ENCODE results near the gene AAMP. TPM values are rescaled to one million over a fixed set of nuclear protein-coding genes. Genes with fewer than 3 reads are reported as not detected.
A peak's percentile ranks its signal among the peaks of the same experiment; 100 is the strongest.

AAMP gene
- total and polyA plus RNA-seq, 12 donors, result 54.8 to 314 (median 110) TPM

DNA sequence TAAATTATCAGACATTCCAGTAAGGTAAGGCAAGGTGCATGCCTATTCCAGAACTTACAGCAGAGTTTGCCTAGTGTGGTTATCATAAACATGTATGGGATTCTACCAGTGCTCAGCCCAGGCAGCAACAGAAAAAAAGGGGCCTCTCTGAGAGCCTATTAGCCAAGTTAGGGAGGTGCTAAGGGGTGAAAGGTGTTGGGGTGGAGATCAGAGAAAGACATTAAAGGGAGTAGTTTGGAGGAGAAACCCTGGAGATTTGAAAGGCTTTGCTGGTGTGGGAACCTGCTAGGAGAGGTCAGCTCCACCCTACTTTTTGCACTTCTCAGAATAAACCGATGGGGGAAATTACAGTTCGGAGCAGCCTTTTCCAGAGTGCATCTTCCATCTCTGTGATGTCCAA is 50.0 kb downstream of the AAMP start:
- H3K27ac ChIP-seq, result no peak overlapping the region
- whole genome bisulfite sequencing, 4 donors, result 55 to 64% (median 62%) methylated on average over 2 of the region's 2 CpGs
- H3K36me3 ChIP-seq (replicated peaks in 1 of 2), result no peaks in the 10 kb centered on the region
- no peaks in the 10 kb centered on the region for H3K27me3 ChIP-seq
- TF ChIP-seq POLR2A (IDR thresholded peaks at IDR 0.05), result no peak
- TF ChIP-seq, protein P1, sequence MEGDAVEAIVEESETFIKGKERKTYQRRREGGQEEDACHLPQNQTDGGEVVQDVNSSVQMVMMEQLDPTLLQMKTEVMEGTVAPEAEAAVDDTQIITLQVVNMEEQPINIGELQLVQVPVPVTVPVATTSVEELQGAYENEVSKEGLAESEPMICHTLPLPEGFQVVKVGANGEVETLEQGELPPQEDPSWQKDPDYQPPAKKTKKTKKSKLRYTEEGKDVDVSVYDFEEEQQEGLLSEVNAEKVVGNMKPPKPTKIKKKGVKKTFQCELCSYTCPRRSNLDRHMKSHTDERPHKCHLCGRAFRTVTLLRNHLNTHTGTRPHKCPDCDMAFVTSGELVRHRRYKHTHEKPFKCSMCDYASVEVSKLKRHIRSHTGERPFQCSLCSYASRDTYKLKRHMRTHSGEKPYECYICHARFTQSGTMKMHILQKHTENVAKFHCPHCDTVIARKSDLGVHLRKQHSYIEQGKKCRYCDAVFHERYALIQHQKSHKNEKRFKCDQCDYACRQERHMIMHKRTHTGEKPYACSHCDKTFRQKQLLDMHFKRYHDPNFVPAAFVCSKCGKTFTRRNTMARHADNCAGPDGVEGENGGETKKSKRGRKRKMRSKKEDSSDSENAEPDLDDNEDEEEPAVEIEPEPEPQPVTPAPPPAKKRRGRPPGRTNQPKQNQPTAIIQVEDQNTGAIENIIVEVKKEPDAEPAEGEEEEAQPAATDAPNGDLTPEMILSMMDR (IDR thresholded peaks at IDR 0.05), result no peak
- intact Hi-C loops (cut with DNase I), result no loop called here
- H3K4me3 ChIP-seq, result no peak overlapping the region
- H3K9me3 ChIP-seq (replicated peaks in 1 of 3), result no peaks in the 10 kb centered on the region
- no peak for DNase-seq
- H3K4me1 ChIP-seq (replicated peaks in 1 of 2), result peaks cover 21 to 68% of the 10 kb centered on the region in 2 donors

DNA sequence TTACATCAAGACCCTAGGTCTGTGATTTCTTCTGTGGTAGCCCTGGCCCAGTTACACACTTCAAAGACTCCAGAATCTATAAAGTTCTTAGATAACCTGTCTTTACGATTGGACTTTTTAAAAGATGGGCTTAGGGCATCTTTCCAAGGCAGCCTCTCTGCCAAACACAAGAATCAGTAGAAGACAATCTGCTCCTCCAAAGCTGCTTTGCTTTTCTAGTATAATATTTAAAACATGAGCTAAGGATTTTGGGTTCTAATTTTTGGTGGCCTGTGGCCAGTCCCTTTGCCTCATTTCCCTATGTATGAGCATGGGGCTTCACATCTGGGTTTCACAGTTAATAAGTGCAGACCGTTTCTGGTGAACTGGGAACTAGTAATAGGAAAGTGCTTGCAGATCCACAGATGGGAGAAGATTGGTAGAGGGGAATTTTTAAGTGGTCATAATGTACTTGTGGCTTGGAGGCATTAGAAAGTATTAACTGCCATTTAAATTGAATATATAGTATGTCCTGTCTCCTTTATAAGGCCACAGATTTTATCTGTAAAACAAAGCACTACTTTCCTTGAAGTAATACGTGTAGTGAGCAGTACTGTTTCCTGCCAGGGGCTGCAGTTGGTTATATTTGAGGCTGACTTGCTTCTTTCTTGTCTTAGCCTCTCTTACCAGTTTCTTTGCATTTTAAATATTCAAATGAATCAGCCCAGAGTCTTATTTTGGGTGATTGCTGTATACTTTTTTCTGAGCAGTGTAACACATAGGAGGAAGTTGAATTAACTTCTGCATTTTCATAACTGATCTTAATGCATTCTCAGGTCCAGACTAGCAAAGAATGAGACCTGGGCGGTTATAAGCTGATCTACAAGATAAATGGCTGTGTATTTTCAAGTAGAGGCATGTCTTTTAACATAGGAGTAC is 51.4 kb downstream of the AAMP start:
- intact Hi-C loops (cut with DNase I), result no loop called here
- WGBS, 4 donors, result 20 to 31% (median 22%) methylated on average over 4 of the region's 4 CpGs
- Histone ChIP-seq H3K36me3 (replicated peaks in 1 of 2) (no peaks in the 10 kb centered on the region), H3K4me3 (peak overlapping the region in 2 of 4 donors; percentile 96 to 98), H3K4me1 (replicated peaks in 1 of 2) (peaks cover 21 to 61% of the 10 kb centered on the region in 2 donors), H3K27me3 (no peaks in the 10 kb centered on the region), H3K27ac (peak overlapping the region; percentile 84 to 98 (median 92)), H3K9me3 (replicated peaks in 1 of 3) (no peaks in the 10 kb centered on the region)
- TF ChIP-seq, protein P1 (IDR thresholded peaks at IDR 0.05), result no peak
- TF ChIP-seq POLR2A (IDR thresholded peaks at IDR 0.05), result no peak
- DNase-seq, result no peak

DNA sequence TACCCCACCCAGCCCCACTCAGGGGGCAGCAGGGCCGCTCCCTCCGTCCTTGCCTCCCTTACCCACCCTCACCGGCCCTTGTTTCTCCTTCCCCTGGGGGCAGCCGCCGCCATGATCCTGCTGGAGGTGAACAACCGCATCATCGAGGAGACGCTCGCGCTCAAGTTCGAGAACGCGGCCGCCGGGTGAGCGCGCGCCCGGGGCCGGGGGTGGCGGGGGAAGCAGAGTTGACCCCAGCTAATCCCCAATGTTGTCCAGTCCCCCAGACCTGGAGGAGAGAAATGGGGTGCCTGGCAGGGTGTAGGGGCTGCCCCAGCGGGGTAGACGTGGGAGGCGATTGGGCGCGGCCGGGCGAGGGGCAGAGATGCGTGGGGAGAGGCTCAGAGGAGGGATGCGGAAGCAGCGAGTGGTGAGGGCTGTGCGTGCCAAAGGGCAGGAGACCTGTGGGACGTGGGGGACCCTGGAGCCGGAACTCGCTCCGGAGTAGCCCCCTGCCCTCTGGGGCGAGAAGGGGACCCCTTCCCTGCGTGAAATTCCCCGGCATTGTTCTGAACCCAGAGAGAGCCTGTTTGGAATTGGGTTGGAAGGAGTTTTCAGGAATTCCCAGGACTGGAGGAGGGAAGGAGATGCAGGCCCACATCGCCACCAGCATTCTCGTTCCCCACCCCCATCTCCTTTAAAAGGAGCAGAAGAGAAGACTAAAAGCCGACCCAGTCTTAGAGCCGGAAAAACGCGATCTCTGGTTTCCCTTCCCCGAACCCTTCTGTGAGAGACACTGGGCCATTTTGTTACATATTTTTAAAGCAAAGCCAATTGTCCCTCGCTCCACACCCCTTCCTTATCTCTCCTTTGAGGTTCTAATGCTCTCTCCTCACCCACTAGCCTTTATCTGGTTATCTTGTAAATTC is 52.3 kb downstream of the AAMP start:
- intact Hi-C loops (cut with DNase I), result no loop called here
- H3K4me3 ChIP-seq, result peak overlapping the region; percentile 88 to 98 (median 95)
- peaks cover 21 to 52% of the 10 kb centered on the region in 2 donors for H3K4me1 ChIP-seq (replicated peaks in 1 of 2)
- H3K36me3 ChIP-seq (replicated peaks in 1 of 2), result no peaks in the 10 kb centered on the region
- DNase-seq, result peak; percentile 45 to 61 (median 53)
- no peak for TF ChIP-seq POLR2A (IDR thresholded peaks at IDR 0.05)
- TF ChIP-seq, protein P1 (IDR thresholded peaks at IDR 0.05), result no peak
- H3K27ac ChIP-seq, result peak overlapping the region; percentile 84 to 98 (median 92)
- no peaks in the 10 kb centered on the region for H3K9me3 ChIP-seq (replicated peaks in 1 of 3)
- 0 to 1% (median 1%) methylated on average over 22 to 47 of the region's 47 CpGs for WGBS, 4 donors
- H3K27me3 ChIP-seq, result no peaks in the 10 kb centered on the region

All from adrenal gland (tissue), 12 donors.